IPS-18c (cell line): ENCODE data around the gene PSG1.
"Not testable (repeated sequence)": the region's sequence is repeated elsewhere in the genome, so short reads cannot be mapped to it uniquely, and the experiment has no call there.

Source experiments
- H3K4me3 ChIP-seq: 2 replicates; pipeline ENCODE4 v1.7.0; 2013; ENCODE audit warnings: low read depth, mild to moderate bottlenecking, low read length, moderate library complexity; ENCODE audit not compliant: insufficient read depth
- H3K9me3 ChIP-seq: one replicate; pipeline ENCODE4 v1.6.1; 2013; ENCODE audit warnings: mild to moderate bottlenecking, low read length, moderate library complexity; ENCODE audit not compliant: control insufficient read depth, insufficient read depth

PSG1 gene

GRCh38 chr19:42890446-42890845 lies 10.9 kb upstream of the PSG1 start:
- not testable (repeated sequence) for H3K9me3 ChIP-seq, H3K4me3 ChIP-seq

DNA sequence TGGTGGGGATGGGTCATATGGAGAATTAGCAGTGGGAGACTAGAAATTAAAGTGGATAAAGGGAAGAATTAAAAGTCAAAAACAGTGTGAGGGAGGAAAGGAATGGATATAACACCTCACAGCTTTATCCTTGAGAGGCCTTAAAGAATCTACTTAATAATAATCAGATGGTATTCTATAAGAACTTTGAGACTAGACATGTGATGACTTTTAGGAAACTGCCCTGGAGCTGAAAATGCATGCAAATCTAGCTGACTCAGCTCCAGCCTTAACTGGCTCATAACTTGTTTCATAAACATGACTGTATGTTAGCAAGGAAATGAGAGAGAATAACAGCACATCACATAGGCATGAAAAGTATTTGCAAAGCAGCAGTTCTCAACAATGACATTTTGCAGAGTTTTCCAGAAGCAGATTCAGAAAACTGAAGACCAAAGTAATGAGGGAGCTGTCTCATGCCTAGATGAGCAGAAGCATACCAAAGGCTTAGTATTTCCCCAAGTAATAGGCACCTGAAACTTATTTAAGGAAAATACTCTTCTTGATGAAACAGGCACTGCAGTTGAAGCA lies 8.4 kb upstream of the PSG1 start:
- not testable (repeated sequence) for H3K9me3 ChIP-seq, H3K4me3 ChIP-seq

- not testable (repeated sequence) for H3K9me3 ChIP-seq, H3K4me3 ChIP-seq
These were observed 3.2 kb upstream of the PSG1 start for GRCh38 chr19:42882730-42883129.

GRCh38 chr19:42882010-42882409 lies 2.5 kb upstream of the PSG1 start:
- not testable (repeated sequence) for H3K9me3 ChIP-seq, H3K4me3 ChIP-seq

DNA sequence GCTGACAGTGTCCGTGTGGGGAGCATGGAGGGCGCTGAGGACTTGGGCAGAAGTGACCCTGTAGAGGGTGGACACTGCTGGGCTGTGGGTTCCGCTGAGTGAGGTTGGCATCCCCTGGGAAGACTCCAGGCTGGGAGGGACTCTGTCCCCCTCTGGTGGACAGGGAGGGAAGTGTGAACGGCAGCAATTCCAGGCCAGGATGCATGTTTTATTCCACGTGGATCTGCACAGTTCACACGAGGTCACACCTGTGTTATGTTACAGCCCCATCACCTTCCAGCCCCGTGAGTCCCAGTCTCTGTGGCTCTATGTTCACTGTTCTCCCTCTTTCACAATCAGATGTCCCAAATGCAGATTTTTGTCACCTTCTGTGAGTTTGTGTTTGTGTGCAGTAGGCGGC lies 1.8 kb upstream of the PSG1 start:
- not testable (repeated sequence) for H3K4me3 ChIP-seq, H3K9me3 ChIP-seq

GRCh38 chr19:42880621-42881020 lies 1.1 kb upstream of the PSG1 start:
- not testable (repeated sequence) for H3K9me3 ChIP-seq, H3K4me3 ChIP-seq

- not testable (repeated sequence) for H3K9me3 ChIP-seq, H3K4me3 ChIP-seq
These were observed 2.9 kb downstream of the PSG1 start for GRCh38 chr19:42876596-42876995.

DNA sequence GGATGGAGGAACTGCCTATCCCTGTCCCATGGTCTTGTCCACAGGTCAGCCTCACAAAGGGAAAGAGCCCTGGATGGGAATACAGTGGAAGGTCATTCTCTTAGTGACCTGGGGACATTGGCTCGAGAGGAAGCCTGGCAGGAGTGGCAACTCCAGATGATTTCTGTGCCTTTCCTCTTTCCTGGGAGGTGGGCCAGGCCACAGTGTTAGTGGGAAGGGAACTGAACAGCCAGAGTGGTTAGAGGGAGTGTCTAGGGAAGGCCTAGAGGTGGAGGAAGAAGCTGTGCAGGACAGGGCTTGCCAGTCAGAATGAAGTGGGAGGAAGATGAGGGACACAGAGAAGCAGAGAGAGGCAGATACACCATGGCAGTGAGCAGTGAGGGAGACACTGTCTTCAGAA lies 3.6 kb downstream of the PSG1 start:
- H3K4me3 ChIP-seq, H3K9me3 ChIP-seq: not testable (repeated sequence)

GRCh38 chr19:42874901-42875813 lies 4.4 kb downstream of the PSG1 start:
- not testable (repeated sequence) for H3K4me3 ChIP-seq, H3K9me3 ChIP-seq

DNA sequence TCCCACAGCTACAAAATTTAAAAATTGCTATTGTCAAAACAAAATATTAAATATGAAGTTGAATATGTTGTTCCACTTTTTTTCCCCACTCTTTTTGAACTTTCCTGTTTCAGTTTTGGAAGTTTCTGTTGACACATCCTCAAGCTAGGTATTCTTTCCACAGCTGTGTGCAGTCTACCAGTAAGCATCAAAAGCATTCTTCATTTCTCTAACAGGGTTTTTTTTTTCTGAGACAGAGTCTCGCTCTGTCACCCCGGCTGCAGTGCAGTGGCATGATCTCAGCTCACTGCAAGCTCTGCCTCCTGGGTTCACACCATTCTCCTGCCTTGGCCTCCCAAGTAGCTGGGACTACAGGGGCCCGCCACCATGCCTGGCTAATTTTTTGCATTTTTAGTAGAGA lies 5.4 kb downstream of the PSG1 start:
- H3K4me3 ChIP-seq, H3K9me3 ChIP-seq: not testable (repeated sequence)

DNA sequence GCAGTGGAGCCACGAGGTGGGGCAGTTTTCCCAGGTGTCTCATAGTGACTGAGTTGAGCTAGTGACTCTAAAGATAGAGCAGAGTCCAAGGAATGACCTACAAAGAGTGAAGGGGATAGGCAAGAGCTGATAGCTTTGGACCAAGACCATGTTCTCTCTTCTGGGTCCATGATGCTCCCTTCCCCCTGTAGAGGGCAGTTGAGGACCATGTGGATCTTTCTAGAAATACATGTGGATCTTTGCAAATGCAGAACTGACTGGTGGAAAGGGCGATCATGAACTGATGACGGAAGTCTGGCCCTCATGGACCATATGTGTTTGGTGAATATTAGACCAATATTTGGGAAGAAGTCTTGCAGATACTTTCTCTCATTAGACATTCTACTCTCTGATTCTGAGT lies 6.9 kb downstream of the PSG1 start:
- Histone ChIP-seq H3K4me3 (no peak overlapping the region), H3K9me3 (no peaks in the 10 kb centered on the region)

DNA sequence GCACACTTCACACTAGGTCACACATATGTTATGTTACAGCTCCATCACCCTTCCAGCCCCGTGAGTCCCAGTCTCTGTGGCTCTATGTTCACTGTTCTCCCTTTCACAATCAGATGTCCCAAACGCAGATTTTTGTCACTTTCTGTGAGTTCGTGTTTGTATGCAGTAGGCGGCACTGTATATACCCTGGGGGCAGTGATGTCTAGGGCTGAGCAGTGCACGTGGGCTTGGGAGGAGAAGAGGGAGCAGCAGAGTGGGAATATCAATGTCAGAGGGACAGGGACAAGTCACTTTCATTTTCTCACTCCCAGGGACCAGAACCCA lies 22.0 kb downstream of the PSG1 start:
- no peaks in the 10 kb centered on the region for H3K9me3 ChIP-seq
- H3K4me3 ChIP-seq = no peak overlapping the region

- H3K9me3 ChIP-seq = not testable (repeated sequence)
These were observed 22.5 kb downstream of the PSG1 start for GRCh38 chr19:42856866-42857543.

DNA sequence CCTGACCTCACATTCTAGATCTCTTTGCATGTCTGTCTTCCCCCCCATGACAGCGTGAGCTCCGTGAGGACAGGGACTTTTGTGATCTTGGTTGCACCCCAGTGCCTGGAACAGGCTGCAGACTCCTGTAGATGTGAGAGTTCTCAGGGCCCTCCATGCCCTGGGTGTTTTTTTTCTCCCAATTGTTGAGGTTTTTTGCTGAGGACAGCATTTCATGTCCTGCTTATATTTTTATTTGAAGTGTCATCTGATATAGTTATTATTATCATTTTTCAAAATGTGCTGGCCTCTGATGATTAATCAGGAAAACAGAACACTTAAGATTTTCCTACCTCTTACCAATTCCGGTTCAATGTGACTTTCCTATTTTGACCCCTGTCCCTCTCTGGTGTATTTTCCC lies 24.8 kb downstream of the PSG1 start:
- H3K9me3 ChIP-seq, H3K4me3 ChIP-seq: not testable (repeated sequence)

More at GRCh38 chr19:42856866-42857543, 22.5 kb downstream of the PSG1 start:
- not testable (repeated sequence) for H3K4me3 ChIP-seq

- not testable (repeated sequence) for H3K4me3 ChIP-seq, H3K9me3 ChIP-seq
These were observed 26.3 kb downstream of the PSG1 start for GRCh38 chr19:42853231-42853630.

- H3K9me3 ChIP-seq, H3K4me3 ChIP-seq: not testable (repeated sequence)
These were observed 26.7 kb downstream of the PSG1 start for GRCh38 chr19:42852821-42853220.

DNA sequence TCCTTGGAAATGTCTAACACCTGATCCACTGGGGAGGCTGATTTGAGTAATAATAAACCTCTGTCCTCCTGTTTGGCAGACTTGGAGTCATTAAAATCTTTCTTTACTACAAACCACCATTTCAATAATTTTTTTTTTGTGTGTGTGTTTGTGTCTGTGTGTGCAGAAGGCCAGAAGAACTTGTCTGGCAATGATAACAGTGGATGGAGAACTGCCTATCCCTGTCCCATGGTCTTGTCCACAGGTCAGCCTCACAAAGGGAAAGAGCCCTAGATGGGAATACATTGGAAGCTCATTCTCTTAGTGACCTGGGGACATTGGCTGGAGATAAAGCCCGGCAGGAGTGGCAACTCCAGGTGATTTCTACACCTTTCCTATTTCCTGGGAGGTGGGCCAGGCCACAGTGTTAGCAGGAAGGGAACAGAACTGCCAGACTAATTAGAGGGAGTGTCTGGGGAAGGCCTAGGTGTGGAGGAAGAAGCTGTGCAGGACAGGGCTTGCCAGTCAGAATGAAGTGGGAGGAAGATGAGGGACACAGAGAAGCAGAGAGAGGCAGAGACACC lies 27.7 kb downstream of the PSG1 start:
- not testable (repeated sequence) for H3K9me3 ChIP-seq, H3K4me3 ChIP-seq
